ENCODE results near the gene EPC1. TPM values are rescaled to one million over a fixed set of nuclear protein-coding genes. Genes with fewer than 3 reads are reported as not detected.

EPC1 gene
- total and polyA plus RNA-seq, 2 of the 8 experiments (the other 6 are each of a cell fraction or from before 2014, with no cell fraction given): 23.7 to 42.3 TPM

DNA sequence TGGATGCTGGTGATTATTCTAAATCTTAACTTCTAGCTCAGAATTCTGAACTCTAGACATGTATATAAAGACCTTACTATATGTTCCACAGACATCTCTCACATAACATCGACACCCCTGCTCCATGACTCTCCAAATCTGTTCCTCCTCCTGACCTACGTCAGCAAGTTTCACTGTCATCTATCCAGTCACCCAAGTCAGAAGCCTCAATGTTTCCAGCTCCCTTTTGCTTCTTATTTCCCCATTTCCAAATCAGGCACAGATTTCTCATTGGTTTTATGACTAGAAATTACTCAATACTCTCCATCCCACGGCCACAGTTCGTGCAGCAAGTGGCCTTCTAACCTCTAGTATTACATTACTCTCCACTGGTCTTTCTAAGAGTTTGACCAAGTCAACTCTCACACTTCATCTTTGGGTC lies 28.5 kb downstream of the EPC1 start:
- H4K20me1 ChIP-seq (replicated peaks in 1 of 2; ENCODE audit: control insufficient read depth in 1 of 2, insufficient read depth in 2 of 2, low read length in 2 of 2): peaks cover 0 to 16% of the 10 kb centered on the region in 2 experiments

More for the DNA sequence above, 28.5 kb downstream of the EPC1 start:
- peak overlapping the region in 1 of 4 experiments; percentile 8; a peak in 1 of 7 replicates for H3K9ac ChIP-seq (replicated peaks in 1 of 4; ENCODE audit: extremely low read depth in 1 of 4, low read depth in 3 of 4, low read length in 3 of 4)
- no peak for TF ChIP-seq CTBP2 (IDR thresholded peaks at IDR 0.05; ENCODE audit: borderline replicate concordance, insufficient read depth, insufficient read length, low read length)
- no peak for TF ChIP-seq RNF2 (IDR thresholded peaks at IDR 0.05; ENCODE audit: borderline replicate concordance, low read depth, low read length, missing control alignments, poor library complexity, severe bottlenecking)
- no peak for TF ChIP-seq CEBPB (IDR thresholded peaks at IDR 0.05; ENCODE audit: low read depth, low read length)
- TF ChIP-seq JUN (IDR thresholded peaks at IDR 0.05; ENCODE audit: low read depth, low read length): no peak
- no peak for TF ChIP-seq BCL11A (IDR thresholded peaks at IDR 0.05; ENCODE audit: low read depth in 2 of 2, low read length in 2 of 2)
- no peak for TF ChIP-seq SAP30 (IDR thresholded peaks at IDR 0.05; ENCODE audit: insufficient read depth, insufficient replicate concordance, low read length)
- H2BK15ac ChIP-seq (ENCODE audit: low read length): no peak overlapping the region
- no peak overlapping the region for H2AFZ ChIP-seq (ENCODE audit: low read length)
- H2BK5ac ChIP-seq (ENCODE audit: low read depth, low read length): no peak overlapping the region
- no peak overlapping the region for H3K14ac ChIP-seq (ENCODE audit: insufficient read length)
- no peak for DNase-seq (ENCODE audit: low read depth in 1 of 2, low spot score in 2 of 2)
- H2AK5ac ChIP-seq (ENCODE audit: low read depth, low read length): no peak overlapping the region
- peaks cover 0 to 6% (median 5%) of the 10 kb centered on the region in 4 experiments; a peak in 4 of 7 replicates for H3K4me1 ChIP-seq (replicated peaks in 1 of 4; ENCODE audit: control insufficient read depth in 3 of 4, insufficient read depth in 4 of 4, low read length in 3 of 4)
- H3K79me1 ChIP-seq (ENCODE audit: low read depth, low read length): peaks cover 4% of the 10 kb centered on the region; the same call in 1 of the 2 replicates
- WGBS, 2 experiments (ENCODE audit: extremely low coverage in 1 of 2, insufficient coverage in 1 of 2, insufficient read length in 1 of 2, insufficient replicate concordance in 2 of 2, low coverage in 1 of 2, low lambda C conversion rate in 2 of 2, missing lambda C conversion rate in 1 of 2): 93% methylated on average over 4 of the region's 4 CpGs; no CpG with 5 or more reads in 1 of the 2 experiments
- H3K4me3 ChIP-seq (ENCODE audit: extremely low read depth in 1 of 4, insufficient read depth in 2 of 4, low read depth in 3 of 4, low read length in 4 of 4): no peak overlapping the region
- peaks cover 3 to 98% of the 10 kb centered on the region in 2 experiments; a peak in 3 of 4 replicates for H3K79me2 ChIP-seq (ENCODE audit: control insufficient read depth in 1 of 2, insufficient read depth in 2 of 2, low read length in 2 of 2)
- H2BK20ac ChIP-seq (ENCODE audit: low read length): no peak overlapping the region
- H3K23ac ChIP-seq (ENCODE audit: insufficient read length): no peak overlapping the region
- no peak overlapping the region for H4K8ac ChIP-seq (ENCODE audit: extremely low read depth, insufficient read depth, low read length)
- no peaks in the 10 kb centered on the region for H3K27me3 ChIP-seq (replicated peaks in 1 of 4; ENCODE audit: control insufficient read depth in 3 of 4, extremely low read depth in 1 of 4, insufficient read depth in 3 of 4, low read length in 3 of 4)
- no peak overlapping the region for H3K4ac ChIP-seq (replicated peaks; ENCODE audit: insufficient read length, low read depth, low read length)
- ChIA-PET POLR2A (ENCODE audit: partially characterized antibody) (no interaction called here), CTCF (ENCODE audit: partially characterized antibody) (interaction anchor here (0.6 to 1.1 kb wide), 2 partner anchors 11 to 22 kb away, joined by 4 to 6 read pairs; no protein-coding TSS in a partner anchor)
- H3K56ac ChIP-seq (replicated peaks; ENCODE audit: insufficient read length, low read depth, low read length): no peak overlapping the region
- no peak overlapping the region for H3K4me2 ChIP-seq (ENCODE audit: insufficient read depth in 1 of 2, low read depth in 2 of 2, low read length in 2 of 2)
- no peaks in the 10 kb centered on the region for H3K9me3 ChIP-seq (ENCODE audit: insufficient read depth in 2 of 2, low read depth in 1 of 2, low read length in 1 of 2)
- no peak overlapping the region for H4K91ac ChIP-seq (replicated peaks; ENCODE audit: insufficient read length, low read length)
- FAIRE-seq: no peak
- no peak overlapping the region for H2BK12ac ChIP-seq (ENCODE audit: low read depth, low read length)
- no peak overlapping the region for H3K27ac ChIP-seq (ENCODE audit: low read depth, low read length)
- H2BK120ac ChIP-seq (replicated peaks; ENCODE audit: low read depth, low read length): no peak overlapping the region
- H3K23me2 ChIP-seq (ENCODE audit: low read depth, low read length): no peaks in the 10 kb centered on the region
- no peak overlapping the region for H3K18ac ChIP-seq (ENCODE audit: extremely low read depth, low read length)
- no peaks in the 10 kb centered on the region for H3K36me3 ChIP-seq (ENCODE audit: control insufficient read depth in 2 of 4, insufficient read depth in 4 of 4, low read length in 3 of 4)
- no peak overlapping the region for H4K5ac ChIP-seq (ENCODE audit: insufficient read length, low read depth, low read length)

Data from H1 (cell line).